ENCODE measurements around the gene ROBO3. TPM values are rescaled to one million over a fixed set of nuclear protein-coding genes. Genes with fewer than 3 reads are reported as not detected.
A peak's percentile ranks its signal among the peaks of the same experiment; 100 is the strongest.

The ROBO3 gene
- total RNA-seq, 1 donor from 2014 or later = 12.6 TPM

DNA sequence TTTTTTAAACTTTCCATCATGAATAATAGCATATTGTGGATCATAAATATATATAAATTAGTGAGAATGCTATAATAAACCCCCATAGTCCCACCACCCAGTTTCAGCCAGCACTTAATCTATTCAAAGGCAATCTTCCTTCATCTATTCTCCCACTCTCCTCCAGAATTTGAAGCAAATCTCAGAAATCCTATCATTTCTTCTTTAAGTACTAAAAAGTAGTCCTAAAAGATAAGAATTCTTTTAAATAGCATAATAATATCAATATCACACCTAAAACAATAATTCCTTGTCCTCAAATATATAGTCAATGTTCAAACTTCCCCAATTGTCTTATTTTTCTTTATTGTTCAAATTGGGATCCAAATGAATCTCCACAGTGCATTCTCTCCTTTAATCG is 24.6 kb upstream of the ROBO3 start:
- H3K4me2 ChIP-seq = no peak overlapping the region
- H3K9ac ChIP-seq = no peak overlapping the region
- H3K36me3 ChIP-seq = no peaks in the 10 kb centered on the region
- H3K4me1 Mint-ChIP-seq = peaks cover 69% of the 10 kb centered on the region
- H3K4me1 ChIP-seq = peaks cover 67% of the 10 kb centered on the region
- H3K27me3 Mint-ChIP-seq (ENCODE audit: insufficient read depth, low read depth) = peaks cover 60% of the 10 kb centered on the region
- H3K27ac ChIP-seq = no peak overlapping the region
- no peak for DNase-seq (ENCODE audit: low spot score)
- H3K27me3 ChIP-seq = peaks cover 60% of the 10 kb centered on the region
- TF ChIP-seq, protein P1, sequence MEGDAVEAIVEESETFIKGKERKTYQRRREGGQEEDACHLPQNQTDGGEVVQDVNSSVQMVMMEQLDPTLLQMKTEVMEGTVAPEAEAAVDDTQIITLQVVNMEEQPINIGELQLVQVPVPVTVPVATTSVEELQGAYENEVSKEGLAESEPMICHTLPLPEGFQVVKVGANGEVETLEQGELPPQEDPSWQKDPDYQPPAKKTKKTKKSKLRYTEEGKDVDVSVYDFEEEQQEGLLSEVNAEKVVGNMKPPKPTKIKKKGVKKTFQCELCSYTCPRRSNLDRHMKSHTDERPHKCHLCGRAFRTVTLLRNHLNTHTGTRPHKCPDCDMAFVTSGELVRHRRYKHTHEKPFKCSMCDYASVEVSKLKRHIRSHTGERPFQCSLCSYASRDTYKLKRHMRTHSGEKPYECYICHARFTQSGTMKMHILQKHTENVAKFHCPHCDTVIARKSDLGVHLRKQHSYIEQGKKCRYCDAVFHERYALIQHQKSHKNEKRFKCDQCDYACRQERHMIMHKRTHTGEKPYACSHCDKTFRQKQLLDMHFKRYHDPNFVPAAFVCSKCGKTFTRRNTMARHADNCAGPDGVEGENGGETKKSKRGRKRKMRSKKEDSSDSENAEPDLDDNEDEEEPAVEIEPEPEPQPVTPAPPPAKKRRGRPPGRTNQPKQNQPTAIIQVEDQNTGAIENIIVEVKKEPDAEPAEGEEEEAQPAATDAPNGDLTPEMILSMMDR (IDR thresholded peaks at IDR 0.05) = no peak
- H3K36me3 Mint-ChIP-seq = no peaks in the 10 kb centered on the region
- H3K9me3 Mint-ChIP-seq = peaks cover 2% of the 10 kb centered on the region
- H3K9me3 ChIP-seq (ENCODE audit: low read depth) = no peaks in the 10 kb centered on the region
- no peaks in the 10 kb centered on the region for H4K20me1 ChIP-seq (ENCODE audit: low read depth)
- peaks cover 73% of the 10 kb centered on the region for H3F3A ChIP-seq (ENCODE audit: low read depth)
- H3K4me3 ChIP-seq = no peak overlapping the region
- H3K79me2 ChIP-seq (ENCODE audit: low read depth) = no peaks in the 10 kb centered on the region
- no peak overlapping the region for H3K4me3 Mint-ChIP-seq
- no peak overlapping the region for H2AFZ ChIP-seq (replicated peaks)
- H3K27ac Mint-ChIP-seq = no peak overlapping the region

DNA sequence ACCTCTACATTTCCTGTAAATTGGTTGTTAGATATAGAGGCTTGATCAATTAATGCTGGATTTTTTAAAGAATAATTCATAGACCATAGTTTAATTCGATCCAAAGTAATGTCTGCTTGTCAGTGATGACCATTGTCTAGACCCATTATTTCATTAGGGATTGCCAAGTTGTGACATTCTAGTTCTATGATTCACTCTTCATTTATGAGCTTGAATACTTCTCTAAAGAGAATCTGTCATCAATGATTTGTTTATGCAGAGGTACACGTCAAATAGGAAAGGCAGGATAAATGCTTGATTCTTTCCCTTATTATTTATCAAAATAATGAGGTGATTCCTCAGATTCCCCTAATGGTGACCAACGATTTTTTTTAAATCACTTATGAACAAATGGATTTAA is 24.0 kb upstream of the ROBO3 start:
- no peaks in the 10 kb centered on the region for H4K20me1 ChIP-seq (ENCODE audit: low read depth)
- no peak overlapping the region for H3K4me2 ChIP-seq
- Mint-ChIP-seq H3K27me3 (ENCODE audit: insufficient read depth, low read depth) (peaks cover 63% of the 10 kb centered on the region), H3K4me3 (no peak overlapping the region), H3K9me3 (peaks cover 2% of the 10 kb centered on the region), H3K4me1 (peaks cover 72% of the 10 kb centered on the region), H3K27ac (no peak overlapping the region), H3K36me3 (no peaks in the 10 kb centered on the region)
- H3K9me3 ChIP-seq (ENCODE audit: low read depth) = no peaks in the 10 kb centered on the region
- TF ChIP-seq EZH2 (IDR thresholded peaks at IDR 0.05) = no peak
- no peak overlapping the region for H2AFZ ChIP-seq (replicated peaks)
- peaks cover 79% of the 10 kb centered on the region for H3F3A ChIP-seq (ENCODE audit: low read depth)
- H3K4me1 ChIP-seq = peaks cover 72% of the 10 kb centered on the region
- H3K4me3 ChIP-seq = no peak overlapping the region
- H3K27ac ChIP-seq = no peak overlapping the region
- H3K36me3 ChIP-seq = no peaks in the 10 kb centered on the region
- peaks cover 55% of the 10 kb centered on the region for H3K27me3 ChIP-seq
- DNase-seq (ENCODE audit: low spot score) = no peak
- H3K9ac ChIP-seq = no peak overlapping the region
- no peaks in the 10 kb centered on the region for H3K79me2 ChIP-seq (ENCODE audit: low read depth)

DNA sequence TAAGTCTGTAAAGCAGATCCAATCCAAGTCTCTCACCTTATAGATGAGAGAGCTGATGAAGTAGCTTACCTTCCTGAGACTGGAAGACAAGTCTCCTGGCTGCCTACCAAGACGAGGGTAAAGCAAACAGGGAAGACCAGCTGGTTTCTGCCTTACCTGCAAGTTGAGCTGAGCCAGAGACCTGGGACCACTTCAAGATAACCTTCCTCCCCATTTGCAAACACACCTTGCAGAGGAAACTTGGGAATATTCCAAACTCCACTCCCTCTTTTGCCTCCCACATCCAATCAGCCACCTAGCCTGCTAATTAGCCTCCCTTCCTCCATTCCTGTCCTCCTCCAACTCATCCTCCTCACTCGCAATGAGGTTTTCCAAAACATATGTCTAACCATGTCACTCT is 23.4 kb upstream of the ROBO3 start:
- no peak overlapping the region for H3K27ac Mint-ChIP-seq
- peaks cover 63% of the 10 kb centered on the region for H3K27me3 Mint-ChIP-seq (ENCODE audit: insufficient read depth, low read depth)
- Histone ChIP-seq H3K36me3 (no peaks in the 10 kb centered on the region), H3K9ac (no peak overlapping the region), H3K27ac (no peak overlapping the region), H3K4me3 (no peak overlapping the region), H3K79me2 (ENCODE audit: low read depth) (no peaks in the 10 kb centered on the region), H3K4me1 (peaks cover 78% of the 10 kb centered on the region), H3K4me2 (peak overlapping the region; percentile 69), H3K9me3 (ENCODE audit: low read depth) (no peaks in the 10 kb centered on the region), H3K27me3 (peaks cover 52% of the 10 kb centered on the region), H4K20me1 (ENCODE audit: low read depth) (no peaks in the 10 kb centered on the region), H2AFZ (replicated peaks) (no peak overlapping the region), H3F3A (ENCODE audit: low read depth) (peaks cover 85% of the 10 kb centered on the region)
- H3K4me1 Mint-ChIP-seq = peaks cover 76% of the 10 kb centered on the region
- peak overlapping the region; percentile 13 for H3K4me3 Mint-ChIP-seq
- TF ChIP-seq, protein P1 (IDR thresholded peaks at IDR 0.05) = no peak
- TF ChIP-seq EZH2 (IDR thresholded peaks at IDR 0.05) (no peak), EZH2phosphoT487 (IDR thresholded peaks at IDR 0.05) (no peak)
- H3K9me3 Mint-ChIP-seq = peaks cover 2% of the 10 kb centered on the region
- DNase-seq (ENCODE audit: low spot score) = peak; percentile 24
- no peaks in the 10 kb centered on the region for H3K36me3 Mint-ChIP-seq

DNA sequence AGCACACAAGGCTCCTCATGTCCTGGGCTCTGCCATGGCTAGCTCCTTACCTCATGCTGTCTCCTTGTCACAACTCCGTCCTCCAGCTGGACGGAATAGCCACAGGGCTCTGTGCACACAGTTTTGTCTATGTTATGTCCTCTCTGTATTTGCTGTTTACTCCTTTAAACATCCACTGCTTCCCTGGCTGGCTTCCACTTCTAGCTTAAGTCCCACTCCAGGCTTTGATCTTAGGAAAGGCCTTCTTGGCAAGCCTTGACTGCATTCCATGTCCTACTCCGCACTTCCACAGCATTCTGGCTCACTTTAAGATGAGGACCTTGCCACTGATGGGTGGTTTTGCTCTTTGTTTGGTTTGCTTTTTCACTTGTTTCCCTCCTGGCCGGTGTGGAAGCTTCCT is 22.9 kb upstream of the ROBO3 start:
- no peak overlapping the region for H3K27ac ChIP-seq
- no peak overlapping the region for H2AFZ ChIP-seq (replicated peaks)
- Mint-ChIP-seq H3K4me1 (peaks cover 76% of the 10 kb centered on the region), H3K4me3 (peak overlapping the region; percentile 73), H3K9me3 (peaks cover 2% of the 10 kb centered on the region), H3K27ac (no peak overlapping the region), H3K27me3 (ENCODE audit: insufficient read depth, low read depth) (peaks cover 66% of the 10 kb centered on the region), H3K36me3 (no peaks in the 10 kb centered on the region)
- no peaks in the 10 kb centered on the region for H3K36me3 ChIP-seq
- peak; percentile 45 for DNase-seq (ENCODE audit: low spot score)
- H4K20me1 ChIP-seq (ENCODE audit: low read depth) = no peaks in the 10 kb centered on the region
- peaks cover 81% of the 10 kb centered on the region for H3K4me1 ChIP-seq
- H3F3A ChIP-seq (ENCODE audit: low read depth) = peaks cover 90% of the 10 kb centered on the region
- no peak overlapping the region for H3K9ac ChIP-seq
- no peak for TF ChIP-seq EZH2 (IDR thresholded peaks at IDR 0.05)
- TF ChIP-seq EZH2phosphoT487 (IDR thresholded peaks at IDR 0.05) = peak; percentile 15
- no peak overlapping the region for H3K4me3 ChIP-seq
- H3K27me3 ChIP-seq = peaks cover 52% of the 10 kb centered on the region
- H3K4me2 ChIP-seq = peak overlapping the region; percentile 69
- H3K9me3 ChIP-seq (ENCODE audit: low read depth) = no peaks in the 10 kb centered on the region
- no peaks in the 10 kb centered on the region for H3K79me2 ChIP-seq (ENCODE audit: low read depth)
